Fibroblast of peridontal ligament (primary cell): ENCODE results near the gene PLB1.

Experiments used
- DNase-seq: peaks from one replicate; pipeline ENCODE4 v3.0.0-alpha.2; 2010; ENCODE audit errors: extremely low read depth

The PLB1 gene

DNA sequence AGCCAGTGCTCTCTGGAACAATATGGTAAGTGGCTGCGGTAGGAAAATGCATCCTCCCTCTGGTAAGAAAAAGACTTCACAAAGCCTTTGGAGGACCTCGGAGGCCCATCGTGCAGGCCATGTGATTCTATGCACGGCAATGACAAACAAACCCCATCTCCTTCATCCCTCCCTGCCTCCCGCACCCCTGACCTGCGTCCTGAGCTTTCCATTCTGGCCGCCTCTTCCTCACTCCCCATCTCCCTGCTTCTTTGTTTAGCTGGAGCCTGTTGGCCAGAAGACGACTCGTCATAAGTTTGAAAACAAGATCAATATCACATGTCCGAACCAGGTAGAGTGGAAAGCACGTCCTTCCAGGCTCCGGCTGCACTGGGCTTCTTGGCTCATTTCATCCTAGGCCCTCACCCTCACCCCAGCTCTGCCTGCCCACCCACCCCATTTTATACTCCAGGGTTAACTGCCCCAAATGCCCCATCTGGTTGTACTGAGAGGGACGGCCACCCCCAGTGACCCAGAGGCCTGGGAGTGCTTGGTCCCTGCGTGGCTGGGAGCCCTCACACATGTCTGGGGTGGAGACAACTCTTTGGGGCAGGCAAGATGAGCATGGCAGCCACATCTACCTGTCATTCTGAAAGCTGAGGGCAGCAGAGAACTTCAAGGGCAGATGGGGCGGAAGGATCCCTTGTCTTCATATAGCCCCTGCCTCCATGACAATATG, 94.0 kb downstream of the PLB1 start:
- DNase-seq = no peak

DNA sequence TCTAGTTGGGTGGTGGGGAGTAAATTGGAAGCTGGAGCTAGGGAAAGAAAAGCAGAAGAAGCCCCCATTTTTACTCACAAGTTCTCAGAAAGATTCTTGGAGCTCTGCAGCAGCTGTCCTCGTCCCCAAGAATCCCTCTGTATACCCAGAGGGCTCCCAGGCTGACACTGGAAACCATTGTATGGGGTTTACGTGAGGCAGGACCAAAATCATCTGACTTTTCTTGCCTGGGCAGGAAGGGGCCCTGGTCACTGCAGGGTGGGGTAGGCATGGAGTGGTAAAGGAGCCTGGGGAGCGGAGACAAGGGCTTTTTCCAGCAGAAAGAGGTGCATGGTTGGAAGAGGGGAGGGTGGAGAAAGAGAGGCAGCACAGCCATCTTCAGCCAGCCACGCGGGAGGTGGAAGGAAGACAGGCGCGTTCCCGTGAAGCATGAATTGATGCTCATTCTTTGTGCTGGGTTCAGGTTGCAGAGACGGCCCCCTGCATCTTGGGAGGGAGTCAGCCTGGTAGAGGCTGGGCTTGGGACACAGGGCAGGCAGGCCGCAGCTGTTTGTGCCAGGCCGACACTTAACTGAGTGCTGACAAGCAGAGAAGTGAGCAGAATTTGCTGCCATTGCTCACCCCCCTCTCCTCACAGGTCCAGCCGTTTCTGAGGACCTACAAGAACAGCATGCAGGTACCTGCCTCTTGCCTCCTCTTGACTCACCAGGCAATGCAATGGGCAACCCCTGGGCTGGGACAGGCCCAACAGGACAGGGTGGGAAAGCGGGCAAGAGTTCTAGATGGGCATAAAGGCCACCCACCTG, 94.8 kb downstream of the PLB1 start:
- DNase-seq = no peak

DNA sequence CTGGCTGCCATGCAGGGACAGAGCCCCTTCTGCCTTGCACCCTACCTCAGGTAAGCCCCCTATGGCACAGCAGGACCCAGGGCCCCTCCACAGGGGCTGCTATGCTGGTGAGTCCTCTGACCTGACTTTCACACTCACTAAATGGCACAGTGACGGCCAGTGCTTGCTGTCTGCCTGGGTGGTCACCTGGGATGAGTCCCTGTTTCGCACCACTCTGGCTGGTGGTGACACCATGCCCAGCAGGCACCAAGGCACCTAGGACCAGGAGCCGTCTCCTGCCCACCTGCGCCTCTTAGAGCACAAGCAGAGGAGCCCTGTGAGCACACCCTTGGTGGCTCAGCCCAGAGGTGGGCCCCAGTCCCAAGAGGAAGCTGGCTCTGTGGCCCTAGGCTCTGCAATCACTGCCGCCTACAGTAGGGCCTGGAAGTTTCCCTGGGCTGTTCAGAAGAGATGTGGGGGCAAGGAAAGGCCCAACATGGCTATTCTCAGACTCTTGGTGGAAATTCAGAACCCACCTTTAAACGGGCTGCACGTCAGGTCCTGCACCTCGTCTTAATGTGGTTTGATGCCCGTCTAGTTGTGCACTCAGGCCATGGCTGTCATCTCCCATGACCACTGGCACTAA, 96.0 kb downstream of the PLB1 start:
- DNase-seq = no peak

DNA sequence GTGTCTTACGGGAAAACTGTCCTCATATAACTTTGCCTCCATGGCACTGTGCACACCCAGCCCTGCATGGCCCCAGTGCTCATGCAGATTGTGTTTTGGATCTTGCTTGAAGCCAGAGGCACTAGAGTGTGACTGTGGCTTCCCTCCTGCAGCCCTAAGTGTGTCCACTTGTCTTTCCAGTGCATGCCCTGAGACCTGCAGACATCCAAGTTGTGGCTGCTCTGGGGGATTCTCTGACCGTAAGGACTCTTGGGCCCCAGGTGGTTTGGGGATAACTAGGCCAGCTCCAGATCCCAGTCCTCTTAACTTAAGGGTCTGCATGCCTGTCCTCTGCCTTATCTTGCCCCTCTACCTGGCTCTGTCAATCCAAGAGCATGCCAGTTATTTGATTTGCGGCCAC, 96.6 kb downstream of the PLB1 start:
- no peak for DNase-seq

DNA sequence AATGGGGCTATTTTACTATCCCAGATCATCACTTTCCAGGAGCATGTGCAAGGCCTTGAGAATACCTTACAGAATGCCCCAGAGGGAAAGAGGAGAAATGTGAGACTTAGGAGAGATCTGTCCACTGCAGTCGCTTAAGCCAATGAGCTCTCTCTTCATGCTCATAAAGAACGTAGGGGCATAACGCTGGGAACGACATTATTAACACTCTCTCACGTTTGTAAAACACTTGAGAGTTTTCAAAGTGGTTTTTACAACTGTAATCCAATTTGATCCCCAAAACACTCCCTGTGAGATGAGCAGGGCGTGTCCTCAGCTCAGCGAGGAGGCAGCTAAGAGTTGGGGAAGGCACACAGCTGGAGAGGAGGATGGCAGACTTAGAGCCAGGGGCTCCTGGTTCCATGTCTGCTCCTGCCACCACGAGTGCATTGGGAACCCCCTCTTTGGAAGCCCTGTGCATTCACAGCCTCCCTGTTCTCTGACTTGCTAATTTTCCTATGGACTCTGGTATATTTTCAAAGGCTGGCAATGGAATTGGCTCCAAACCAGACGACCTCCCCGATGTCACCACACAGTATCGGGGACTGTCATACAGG, 97.4 kb downstream of the PLB1 start:
- no peak for DNase-seq

DNA sequence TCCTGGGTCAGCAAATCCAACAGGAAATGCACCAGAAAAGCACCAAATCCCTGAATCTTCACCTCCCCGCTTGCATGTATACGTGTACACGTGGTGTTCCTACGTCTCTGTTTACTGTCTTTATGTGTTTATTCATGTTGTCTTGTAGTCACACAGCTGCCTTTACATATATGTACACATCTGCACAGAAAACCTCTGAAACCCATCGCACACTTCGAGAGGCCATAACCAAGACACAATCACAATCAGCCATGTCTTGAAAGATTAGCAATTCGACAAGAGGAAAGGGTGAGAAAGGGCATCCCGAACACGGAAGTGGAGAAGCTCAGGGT, 98.1 kb downstream of the PLB1 start:
- DNase-seq = no peak

DNA sequence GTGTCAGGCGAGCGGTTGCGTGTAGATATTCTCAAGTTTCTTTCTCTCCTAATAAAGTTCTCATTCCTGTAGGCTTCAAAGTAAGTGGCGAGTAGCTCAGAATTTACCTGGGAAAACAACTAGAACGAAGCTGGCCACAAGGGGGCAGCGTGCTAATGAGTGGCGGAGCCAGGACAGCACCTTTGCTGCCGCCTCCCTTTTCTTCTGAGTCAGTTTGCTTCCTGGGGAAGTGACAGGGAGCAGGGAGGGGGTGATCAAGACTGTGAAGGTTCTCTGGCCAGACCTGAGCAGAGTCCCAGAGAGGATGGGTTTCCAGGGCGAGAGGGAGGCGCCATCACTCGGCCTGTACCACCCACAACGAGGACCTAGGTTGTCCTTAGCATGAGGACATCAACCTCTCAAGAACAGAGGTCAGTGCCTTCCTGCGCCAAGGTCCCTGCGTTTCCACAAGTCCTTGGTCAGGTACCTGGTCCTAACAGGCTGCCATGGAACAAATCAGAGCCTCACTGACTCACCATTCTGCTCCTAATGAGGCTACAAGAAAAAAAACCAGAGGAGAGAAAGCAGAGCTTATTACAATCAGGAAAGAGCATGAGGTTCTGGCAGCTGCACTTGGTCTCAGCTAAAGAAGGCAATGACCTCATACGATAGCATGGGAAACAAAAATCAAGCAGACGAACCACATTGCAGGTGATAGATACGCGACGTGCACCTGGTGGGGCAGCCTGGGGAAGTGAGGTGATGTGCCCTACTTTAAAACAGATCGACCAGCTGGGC, 98.7 kb downstream of the PLB1 start:
- DNase-seq = peak; percentile 73

DNA sequence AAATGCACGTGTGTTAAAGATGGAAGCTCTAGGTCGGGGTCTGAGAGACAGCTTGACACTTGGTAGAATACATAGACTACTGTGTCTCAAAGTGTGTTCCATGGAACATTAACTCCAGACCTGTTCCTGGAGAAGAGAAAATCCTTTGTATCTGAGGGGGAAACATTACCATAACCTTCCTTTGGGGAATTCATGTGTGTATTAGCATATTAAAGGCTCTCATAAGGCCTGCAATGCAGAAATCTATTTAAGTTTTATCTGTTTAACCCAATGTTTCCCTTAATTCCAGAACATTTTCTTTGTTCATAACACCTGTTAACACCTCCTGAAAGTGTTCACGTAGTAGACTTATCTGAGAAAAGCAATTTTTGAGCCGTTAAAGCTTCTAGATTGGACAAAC, 99.5 kb downstream of the PLB1 start:
- DNase-seq = no peak

DNA sequence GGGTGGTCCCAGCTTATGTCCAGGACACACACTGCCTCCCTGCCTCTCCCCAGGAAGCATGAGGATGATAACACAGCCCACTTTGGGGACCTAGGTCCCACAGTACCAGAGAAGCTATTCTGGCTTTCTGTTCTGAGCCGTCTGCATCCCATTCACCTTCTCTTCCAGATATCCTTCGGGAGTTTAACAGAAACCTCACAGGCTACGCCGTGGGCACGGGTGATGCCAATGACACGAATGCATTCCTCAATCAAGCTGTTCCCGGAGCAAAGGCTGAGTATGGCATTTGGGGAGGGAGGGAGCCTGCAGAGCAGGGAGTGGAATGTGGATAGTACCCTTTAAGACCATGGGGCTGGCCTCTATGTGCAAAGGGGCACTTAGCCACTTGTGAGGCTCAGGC, 102.6 kb downstream of the PLB1 start:
- DNase-seq = no peak

DNA sequence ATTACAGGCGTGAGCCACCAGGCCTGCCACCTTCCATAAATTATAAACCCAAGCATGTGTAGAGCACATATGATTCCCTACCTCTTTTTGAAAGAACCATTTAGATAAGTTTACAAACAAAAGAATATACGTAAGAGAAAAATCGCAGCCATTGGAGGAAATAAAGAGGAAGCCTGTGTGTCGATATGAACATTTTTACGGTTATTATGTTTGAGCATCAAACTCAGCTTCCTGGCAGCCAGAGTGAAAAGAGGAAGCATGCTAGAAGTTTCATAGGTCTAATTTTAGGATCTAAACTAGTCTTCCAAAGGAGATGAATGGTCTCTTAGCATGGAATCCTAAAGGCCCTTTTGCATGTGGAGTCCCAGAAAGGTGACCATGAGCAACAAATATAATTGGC, 104.3 kb downstream of the PLB1 start:
- no peak for DNase-seq

DNA sequence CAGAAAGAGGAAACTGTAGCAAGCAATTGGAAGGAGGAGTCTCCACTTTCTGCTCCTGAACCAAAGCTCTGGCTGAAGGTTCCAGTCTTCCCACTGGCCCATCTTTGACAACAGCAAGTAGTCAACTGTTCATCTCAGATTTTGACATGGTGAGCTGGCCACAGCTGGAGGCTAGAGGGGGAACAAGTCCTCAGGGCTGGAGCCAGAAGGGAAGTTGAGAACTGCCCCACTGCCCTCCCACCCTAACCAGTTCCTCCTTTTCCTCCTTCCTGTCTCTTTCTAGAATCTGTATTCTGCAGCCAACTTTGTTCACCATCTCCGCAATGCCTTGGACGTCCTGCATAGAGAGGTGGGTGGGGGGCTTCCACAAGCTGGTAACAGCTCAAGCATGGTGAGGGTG, 105.8 kb downstream of the PLB1 start:
- DNase-seq = no peak

DNA sequence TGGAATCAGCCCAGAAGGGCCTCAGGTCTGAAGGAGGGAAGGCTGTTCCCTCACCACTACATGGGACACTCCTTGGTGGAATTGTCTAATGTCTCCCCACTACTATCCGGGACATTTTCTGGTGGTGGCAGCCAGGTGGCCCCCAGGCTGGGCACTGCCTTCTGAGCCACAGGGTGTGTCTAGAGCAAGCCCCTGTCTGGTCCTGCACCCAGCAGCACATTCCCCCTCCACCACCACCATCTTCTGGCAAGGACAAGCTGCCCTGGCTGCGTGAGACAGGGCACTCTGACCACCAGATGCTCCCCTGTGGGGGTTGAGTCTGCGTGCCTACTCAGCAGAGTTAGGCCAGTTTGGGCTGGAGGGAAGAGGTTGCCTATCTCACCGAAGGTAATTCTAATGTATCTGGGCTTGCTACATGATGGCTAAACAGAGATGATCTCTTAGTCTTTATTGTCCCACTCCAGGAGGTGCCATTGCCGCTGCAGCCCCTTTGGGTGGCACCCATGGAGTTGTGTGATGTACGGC, 106.3 kb downstream of the PLB1 start:
- no peak for DNase-seq

DNA sequence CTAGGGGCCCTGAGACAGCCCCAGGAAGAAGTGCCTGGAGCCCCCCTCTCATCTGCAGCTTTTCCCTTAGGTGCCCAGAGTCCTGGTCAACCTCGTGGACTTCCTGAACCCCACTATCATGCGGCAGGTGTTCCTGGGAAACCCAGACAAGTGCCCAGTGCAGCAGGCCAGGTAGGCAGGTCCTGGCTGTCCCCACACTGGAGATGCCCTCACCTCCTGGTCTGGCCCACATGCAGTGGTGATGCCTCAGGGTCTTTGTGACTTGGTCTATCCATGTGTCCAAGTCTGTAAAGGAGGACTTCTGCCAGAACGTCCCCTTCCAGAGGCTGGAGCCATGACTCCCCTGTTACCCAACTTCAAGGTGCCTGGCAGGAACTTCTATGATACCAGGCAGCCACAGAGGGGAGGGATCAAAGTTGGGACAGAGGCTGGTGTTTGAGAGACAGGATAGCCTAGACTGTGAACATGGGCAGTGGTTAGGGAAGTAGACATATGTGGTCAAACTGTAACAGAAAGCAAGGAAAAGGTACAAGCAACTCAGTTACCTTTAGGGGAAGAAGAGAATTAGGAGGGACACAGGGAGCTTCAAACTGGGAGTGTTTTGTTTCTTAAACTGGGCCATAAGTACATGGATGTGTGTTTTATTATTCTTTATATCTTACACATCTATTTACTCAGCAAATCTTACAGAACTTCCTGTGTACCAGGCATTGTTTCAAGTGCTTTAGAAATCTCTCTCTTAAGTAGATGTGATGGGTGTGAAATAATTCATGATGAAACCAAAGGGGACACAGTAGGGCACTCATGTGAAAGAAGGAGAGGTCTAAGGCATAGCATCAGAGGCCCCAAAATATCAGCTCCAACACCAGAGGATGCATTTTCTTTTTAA, 107.1 kb downstream of the PLB1 start:
- DNase-seq = no peak

DNA sequence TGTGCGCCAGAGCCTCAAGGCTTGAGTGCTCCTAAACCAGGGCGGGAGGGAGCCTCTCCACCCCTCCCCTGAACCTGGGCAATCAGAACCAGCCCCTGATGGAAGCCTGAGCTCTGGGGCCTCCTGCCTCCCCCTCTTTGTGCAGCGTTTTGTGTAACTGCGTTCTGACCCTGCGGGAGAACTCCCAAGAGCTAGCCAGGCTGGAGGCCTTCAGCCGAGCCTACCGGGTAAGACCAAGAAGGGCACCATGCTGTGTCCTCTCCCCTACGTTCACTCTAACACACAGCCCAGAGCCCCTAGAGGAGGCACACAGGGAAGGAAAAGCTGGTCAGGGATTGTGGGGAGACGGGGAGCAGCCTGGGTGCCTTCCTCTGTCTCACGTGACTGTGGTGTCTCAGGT, 108.0 kb downstream of the PLB1 start:
- no peak for DNase-seq

DNA sequence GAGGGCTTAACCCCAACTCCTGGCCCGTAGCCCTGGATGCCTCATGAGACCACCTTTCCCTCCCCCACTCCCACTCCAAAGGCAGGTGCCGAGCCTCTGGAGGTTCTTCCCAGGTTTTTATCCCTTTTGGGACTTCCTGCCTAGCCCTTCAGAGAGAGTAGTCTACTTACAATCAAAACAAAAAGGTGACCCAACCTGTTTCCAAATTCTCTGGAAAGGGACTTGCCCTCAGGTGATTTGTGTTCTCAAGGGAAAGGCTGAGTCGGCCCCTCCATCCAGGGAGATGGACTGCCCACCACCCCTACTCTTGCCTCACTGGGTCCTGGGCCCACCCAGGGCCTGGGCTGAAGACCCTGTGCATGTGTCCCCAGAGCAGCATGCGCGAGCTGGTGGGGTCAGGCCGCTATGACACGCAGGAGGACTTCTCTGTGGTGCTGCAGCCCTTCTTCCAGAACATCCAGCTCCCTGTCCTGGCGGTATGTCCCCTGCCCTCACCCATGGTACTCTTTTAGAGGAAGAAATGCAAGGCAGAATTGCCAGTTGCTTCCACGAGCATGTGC, 108.5 kb downstream of the PLB1 start:
- no peak for DNase-seq

DNA sequence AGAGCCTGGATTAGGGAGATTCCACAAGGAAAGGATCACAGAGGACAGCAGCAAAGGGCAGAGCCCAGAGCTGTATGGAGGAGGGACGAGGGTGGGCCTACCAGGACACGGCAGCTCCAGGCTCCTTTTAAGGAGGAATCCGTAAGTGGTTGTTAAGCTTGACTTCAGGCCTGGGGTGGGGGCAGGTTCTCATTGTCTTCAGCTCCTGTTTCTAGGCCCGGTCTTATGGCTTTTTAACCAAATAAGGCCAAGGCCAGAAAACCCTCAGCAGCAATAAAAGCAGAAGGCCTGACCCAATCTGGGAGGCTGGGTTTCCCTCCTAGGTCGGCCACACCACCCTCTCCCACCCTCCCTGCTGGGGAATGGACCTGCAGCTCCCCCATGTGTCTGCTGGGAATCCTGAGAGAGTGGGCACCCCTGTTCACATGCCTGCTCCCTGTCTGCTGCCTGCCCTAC, 111.2 kb downstream of the PLB1 start:
- DNase-seq = peak; percentile 29

DNA sequence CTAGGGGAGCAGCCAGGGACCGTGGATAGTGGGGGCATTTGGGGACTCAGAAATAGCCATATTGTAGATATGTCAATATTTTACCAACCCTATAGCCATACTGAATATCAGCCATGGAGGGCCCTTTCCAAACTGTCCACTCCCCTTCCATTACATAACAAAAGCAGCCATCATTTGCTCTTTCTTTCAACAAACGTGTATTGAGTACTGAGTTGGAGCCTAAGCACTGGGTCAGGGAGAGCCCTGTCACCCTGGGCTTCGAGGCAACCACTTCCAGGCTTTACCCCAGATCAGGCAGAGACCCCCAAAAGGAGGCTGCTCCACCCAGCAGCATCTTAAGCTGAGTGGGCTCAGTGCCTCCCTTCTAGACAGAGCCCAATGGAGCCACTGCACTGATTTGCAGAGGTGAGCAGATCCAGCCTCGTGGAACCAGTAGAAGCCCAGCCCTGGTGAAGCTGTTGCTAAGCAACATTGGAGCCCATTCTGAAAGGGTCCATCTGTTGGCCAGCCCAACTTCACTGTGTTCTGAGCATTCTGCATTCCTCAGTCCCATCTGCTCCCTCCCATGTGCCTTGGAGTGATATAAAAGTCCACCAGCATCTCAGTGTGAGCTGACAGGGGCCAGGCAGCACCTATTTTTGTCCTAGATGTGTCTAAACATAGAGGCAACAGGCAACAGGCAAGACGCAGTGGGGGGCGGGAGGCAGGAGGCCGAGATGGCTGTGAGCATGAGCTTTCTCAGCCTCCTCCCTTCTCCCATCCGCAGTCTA, 112.1 kb downstream of the PLB1 start:
- DNase-seq = no peak

DNA sequence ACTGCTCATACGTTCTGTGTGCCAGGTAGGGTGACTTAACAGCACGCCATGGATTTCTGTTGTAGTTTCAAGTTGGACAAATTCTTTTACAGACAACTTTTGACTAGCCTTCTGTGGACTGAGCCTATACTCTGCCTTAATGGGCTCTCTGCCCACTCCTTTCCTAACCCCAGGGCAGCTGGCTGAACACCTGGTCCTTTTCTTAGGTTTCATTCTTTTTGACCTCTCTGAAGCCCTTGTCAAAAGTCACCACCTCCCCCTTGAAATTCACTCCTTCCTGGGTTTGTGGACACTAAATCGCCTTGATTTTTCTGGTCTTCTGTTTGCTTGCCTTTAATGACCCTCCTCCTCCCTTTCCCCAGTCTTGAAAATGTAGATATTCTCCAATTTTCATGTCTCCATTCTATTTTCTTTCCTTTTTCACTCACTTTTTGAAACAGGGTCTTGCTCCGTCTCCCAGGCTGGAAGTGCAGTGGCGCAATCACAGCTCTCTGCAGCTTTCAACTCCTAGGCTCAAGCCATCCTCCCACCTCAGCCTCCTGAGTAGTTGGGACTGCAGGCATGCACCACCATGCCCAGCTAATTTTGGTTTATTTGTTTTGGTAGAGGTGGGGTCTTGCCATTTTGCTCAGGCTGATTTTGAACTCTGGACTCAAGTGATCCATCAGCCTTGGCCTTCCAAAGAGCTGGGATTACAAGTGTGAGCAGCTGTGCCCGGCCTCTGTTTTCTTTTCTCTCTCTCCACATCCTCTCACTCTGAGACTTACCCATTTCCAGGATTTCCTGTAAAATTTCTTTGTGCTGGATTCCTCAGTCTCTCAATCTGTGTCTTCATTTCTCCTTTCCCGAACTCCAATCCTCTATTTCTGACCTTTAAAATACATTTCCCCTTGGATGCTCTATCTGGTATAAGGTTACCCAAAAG, 112.9 kb downstream of the PLB1 start:
- no peak for DNase-seq
